ENCODE data around the gene WDR33.

WDR33 gene

DNA sequence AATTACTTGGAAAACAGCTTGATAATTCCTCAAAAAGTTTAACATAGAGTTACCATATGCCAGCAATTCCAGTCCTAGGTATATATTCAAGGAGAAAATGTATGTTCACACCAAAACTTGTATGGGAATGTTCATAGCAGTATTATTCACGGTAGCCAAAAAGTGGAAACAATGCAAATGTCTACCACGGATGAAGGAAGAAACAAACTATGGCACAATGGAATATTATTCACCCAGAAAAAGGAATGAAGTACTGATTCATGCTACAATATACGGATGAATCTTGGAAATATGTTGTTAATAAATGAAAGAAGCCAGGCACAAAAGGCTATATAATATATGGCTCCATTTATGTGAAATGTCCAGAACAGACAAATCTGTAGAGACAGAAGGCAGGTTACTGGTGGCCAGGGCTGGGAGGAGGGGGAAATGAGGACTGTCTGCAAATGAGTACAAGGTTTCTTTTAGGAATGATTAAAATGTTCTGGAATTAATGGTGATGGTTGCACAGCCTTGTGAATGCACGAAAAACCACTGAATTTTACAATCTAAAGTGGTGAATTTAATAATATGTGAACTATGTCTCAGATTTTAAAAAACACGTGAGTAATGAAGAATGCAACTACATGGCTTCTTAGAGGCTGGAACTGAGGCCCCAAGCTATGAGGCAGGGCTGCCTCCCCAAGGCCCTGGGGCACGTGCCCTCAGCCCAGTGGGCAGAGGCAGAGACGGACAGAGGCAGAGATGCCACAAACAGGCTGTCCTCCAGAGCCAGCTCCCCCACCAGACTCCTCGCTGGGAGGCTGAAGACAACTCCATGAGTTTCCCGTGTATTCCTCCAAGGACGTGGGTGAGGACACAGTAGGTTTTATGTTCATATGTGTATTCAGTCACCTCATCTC lies 140.7 kb downstream of the WDR33 start:
- no peak for DNase-seq

GRCh38 chr2:127669056-127669455 lies 141.9 kb downstream of the WDR33 start:
- no peak for DNase-seq

- DNase-seq = no peak
Observed at GRCh38 chr2:127665267-127665893, 145.6 kb downstream of the WDR33 start.

DNA sequence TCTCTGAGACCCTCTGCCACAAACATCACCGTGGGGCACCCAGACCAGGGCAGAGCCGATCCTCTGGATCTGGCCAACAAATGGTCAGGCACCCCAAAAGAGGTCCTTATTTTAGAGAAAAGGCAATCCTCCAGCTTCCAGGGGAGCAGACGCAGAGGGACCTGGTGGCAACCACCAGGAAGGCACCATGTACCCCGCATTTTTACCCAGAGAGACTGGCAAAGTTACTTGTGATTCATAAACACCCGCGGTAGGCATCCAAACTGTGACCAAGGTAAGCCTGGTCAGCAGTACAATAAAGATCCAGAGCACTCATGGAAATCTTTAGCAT lies 146.1 kb downstream of the WDR33 start:
- DNase-seq = no peak

- DNase-seq = no peak
Observed at GRCh38 chr2:127664065-127664894, 146.7 kb downstream of the WDR33 start.

GRCh38 chr2:127663566-127664064 lies 147.4 kb downstream of the WDR33 start:
- DNase-seq = no peak

DNA sequence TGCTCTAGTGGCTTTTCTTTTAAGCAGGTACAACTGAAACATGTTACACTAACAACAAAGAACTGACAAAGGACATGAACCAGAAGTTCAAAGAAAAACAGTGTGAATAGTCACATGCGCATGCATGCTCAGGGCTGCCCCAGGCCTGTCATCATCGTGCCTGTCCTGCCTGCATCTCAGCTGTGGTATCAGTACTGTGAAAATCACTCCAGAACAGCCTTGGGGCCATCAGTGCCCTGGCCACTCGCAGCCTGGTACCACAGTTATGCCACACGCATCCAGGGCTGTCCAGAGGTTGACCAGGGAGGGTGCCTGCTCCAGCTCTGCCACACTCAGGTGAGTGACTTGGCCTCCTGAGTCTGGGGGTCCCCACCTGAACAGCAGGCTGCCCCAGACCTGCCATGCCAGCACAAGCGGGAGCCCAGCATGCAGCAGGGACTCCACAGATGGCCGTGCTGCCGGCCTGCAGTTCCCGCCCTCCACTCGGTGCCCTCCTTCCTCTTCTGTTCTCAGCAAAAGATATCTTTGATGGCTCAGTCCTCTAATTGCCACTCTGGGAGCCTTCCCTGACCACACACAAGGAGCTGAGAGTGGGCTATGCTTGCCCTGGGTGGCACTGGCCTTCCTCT lies 147.9 kb downstream of the WDR33 start:
- DNase-seq = no peak

- DNase-seq = no peak
Observed at GRCh38 chr2:127661949-127662510, 148.9 kb downstream of the WDR33 start.

DNA sequence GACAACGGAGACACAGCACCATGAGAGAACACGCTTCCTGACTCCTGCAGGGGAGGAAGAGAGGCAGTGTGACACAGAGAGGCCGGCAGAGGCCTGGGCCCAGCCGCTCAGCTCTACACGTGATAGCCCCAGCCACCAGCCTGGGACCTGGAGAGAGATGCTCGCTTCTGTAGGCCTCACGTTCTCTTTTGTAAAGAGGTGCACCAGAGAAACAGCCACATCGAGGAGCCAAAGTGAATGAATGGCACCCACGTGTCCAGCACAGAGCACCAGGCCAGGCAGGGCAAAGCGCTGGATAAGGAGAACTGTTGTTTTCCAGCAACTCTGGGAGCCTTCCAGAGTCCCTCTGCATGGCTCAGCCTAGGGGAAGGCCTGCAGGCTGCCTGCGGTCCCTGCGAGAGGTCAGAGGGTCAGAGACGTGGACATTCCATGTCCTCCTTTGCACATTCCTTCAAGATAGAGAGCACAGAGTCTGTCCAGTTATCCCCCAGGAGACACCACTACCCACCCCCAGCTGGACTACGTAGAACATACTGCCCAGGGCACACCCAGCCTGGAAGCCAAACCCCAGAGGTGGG lies 149.8 kb downstream of the WDR33 start:
- DNase-seq = no peak

GRCh38 chr2:127660291-127660578 lies 150.7 kb downstream of the WDR33 start:
- DNase-seq = no peak

- DNase-seq = no peak
Observed at GRCh38 chr2:127659408-127660290, 151.3 kb downstream of the WDR33 start.

DNA sequence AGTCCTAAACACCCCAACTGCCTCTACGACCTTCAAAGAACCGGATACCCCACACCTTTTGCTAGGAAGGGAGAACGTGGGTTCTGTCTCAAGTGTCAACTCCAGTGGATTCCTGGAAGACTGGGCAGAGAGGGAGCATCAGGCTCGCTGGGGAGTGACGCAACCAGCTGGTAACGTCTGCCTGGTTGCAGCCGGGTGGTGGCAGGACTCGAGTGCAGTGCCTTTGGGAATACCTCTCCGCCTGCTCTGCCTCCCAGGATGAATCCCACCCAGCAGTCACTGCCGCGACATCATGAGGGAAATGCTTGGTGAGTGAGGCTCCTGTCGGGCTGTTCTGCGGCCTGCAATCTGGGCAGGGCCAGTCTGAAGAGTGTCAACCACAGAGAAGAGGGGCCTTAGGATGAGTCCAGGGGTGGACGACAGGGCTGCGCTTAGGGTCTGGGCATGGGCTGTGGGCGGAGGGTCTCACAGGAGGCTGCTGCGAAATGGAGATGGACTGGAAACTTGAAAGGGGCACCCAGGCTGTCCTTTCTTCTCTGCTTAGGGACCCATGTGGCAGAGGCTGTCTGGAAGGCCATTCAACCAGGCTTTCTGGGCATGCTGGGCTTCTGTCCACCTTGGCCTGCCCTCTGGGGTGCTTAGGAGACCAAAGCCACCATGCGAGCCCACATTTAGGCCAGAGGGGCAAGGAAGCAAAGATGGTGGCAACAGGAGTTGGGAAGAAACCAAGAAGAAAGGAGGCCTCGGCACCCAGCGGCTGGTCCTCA lies 152.1 kb downstream of the WDR33 start:
- DNase-seq = no peak

DNA sequence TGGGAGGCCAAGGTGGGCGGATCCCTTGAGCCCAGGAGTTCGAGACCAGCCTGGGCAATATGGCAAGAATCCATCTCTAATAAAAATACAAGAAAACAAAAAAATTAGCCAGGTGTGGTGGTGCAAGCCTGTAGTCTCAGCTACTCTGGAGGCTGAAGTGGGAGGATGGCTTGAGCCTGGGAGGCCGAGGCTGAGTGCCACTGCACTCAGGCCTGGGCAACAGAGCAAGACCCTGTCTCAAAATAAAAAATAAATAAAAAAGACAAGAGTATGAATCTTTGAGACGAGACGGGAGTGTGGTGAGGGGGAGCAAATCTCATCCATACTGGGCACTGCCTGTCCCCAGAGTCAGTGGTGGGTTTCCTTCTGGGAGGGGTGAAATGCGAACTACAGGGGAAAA lies 152.8 kb downstream of the WDR33 start:
- no peak for DNase-seq

GRCh38 chr2:127657232-127657595 lies 153.8 kb downstream of the WDR33 start:
- no peak for DNase-seq

- no peak for DNase-seq
Observed at GRCh38 chr2:127656569-127657231, 154.3 kb downstream of the WDR33 start.

DNA sequence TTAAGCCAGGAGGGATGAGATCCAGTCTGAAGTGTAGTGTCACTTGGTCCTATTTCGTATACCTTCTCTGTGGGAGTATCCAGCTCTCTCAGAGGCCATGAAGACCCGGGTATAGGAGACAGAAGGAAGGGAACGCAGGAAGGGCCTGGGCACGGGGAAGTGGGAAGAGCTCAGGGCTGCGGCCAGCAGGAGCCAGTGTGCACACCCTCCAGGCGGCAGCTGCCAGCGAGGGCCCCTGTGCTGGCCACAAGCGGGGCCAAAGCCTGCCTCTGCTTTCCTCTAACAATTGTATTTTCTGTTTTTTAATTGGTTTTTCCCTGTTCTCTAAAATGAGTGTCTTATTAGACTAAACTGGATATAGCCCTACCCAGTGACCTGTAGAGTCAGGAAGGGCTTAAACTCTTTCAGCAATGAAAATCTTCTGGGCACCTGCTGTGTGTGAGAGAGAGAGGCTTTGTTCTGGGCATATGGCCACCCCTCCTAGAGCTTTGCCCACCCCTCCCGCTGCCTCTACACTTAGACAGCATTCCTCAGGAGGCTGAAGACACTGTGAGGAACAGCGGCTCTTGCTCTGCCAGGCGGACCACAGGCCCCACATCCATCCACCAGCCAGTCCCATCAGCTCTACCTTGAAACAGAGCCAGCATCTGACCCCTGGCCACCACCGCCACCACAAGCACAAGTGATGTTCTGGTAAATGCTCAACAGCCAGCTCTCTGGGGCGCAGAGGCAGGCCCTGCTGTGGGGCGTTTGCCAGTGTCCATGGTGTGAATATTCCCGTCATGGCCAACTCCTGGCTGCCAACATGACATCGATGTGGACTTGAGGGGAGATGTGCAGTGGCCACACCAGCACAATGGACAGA lies 155.5 kb downstream of the WDR33 start:
- no peak for DNase-seq

DNA sequence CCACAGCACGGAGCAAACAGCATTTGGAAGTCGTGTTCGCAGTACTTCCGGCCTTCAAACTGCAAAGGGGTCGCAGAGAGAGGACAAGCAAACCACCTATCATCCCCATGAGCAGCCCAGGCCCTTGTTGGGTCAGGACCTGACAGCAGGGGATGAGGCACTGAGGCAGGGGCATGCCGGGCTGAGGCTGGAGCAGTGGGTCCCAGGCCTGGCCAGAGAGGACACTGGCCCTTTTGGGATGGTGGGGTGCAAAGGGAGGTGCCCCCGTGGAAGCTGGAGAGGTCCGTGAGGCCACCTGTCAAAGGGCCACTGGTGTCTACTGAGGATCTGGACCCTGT lies 156.2 kb downstream of the WDR33 start:
- no peak for DNase-seq

DNA sequence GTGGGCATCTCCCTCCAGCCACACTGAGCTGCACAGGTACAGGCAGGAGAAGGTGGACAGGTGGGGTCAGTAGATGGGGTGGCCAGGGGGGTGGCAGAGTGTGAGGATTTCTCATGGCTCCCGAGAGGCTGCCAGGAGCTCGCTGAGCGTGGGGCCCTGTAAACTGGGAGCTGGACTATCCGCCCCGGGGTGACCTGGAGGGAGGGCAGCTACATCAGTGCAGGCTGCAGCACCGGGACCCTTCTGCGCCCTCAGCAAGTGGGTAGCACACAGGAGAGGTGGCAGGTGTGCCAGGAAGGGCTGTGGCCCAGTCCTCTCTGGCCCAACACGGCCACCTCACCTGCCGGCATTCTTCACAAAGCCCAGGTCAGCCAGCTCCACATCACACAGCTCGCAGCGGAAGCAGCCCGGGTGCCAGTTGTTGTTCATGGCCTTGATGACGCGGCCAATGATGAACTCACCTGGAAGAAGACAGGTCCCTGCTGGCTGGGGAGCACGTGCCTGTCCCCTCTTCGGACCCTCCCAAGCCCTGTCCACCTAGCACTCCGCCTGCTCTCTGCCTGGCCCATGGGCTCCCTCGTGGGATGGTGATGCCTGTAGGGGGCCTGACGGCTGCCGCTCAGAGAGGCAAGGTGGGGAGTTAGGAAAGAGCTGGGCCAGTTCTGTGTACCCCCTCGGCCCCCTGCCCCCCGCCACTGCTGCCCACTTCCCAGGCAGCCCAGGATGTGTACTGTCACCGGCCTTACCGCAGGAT lies 156.7 kb downstream of the WDR33 start:
- no peak for DNase-seq
